ENCODE results near the gene CLEC1B.

DNA sequence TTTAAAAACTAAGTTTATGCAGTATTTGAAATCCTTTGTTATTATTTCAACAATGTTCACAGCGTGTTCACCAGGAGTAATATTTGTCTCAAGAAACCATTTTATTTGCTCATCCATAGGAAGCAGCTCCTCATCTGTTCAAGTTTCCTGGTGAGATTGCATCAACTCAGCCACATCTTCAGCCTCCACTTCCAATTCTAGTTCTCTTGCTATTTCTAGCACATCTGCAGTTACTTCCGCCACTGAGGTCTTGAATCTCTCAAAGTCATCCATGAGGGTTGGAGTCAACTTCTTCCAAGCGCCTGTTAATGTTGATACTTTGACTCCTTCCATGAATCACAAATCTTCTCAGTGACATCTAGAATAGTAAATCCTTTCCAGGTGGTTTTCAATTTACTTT, 49.6 kb upstream of the CLEC1B start:
- TF ChIP-seq, protein P1, sequence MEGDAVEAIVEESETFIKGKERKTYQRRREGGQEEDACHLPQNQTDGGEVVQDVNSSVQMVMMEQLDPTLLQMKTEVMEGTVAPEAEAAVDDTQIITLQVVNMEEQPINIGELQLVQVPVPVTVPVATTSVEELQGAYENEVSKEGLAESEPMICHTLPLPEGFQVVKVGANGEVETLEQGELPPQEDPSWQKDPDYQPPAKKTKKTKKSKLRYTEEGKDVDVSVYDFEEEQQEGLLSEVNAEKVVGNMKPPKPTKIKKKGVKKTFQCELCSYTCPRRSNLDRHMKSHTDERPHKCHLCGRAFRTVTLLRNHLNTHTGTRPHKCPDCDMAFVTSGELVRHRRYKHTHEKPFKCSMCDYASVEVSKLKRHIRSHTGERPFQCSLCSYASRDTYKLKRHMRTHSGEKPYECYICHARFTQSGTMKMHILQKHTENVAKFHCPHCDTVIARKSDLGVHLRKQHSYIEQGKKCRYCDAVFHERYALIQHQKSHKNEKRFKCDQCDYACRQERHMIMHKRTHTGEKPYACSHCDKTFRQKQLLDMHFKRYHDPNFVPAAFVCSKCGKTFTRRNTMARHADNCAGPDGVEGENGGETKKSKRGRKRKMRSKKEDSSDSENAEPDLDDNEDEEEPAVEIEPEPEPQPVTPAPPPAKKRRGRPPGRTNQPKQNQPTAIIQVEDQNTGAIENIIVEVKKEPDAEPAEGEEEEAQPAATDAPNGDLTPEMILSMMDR (IDR thresholded peaks at IDR 0.05; ENCODE audit: insufficient read depth, low read length), result no peak
- no peak for TF ChIP-seq GABPA (IDR thresholded peaks at IDR 0.05; ENCODE audit: low read depth)
- TF ChIP-seq POLR2AphosphoS5 (IDR thresholded peaks at IDR 0.05; ENCODE audit: low read depth), result no peak
- TF ChIP-seq, protein P2, sequence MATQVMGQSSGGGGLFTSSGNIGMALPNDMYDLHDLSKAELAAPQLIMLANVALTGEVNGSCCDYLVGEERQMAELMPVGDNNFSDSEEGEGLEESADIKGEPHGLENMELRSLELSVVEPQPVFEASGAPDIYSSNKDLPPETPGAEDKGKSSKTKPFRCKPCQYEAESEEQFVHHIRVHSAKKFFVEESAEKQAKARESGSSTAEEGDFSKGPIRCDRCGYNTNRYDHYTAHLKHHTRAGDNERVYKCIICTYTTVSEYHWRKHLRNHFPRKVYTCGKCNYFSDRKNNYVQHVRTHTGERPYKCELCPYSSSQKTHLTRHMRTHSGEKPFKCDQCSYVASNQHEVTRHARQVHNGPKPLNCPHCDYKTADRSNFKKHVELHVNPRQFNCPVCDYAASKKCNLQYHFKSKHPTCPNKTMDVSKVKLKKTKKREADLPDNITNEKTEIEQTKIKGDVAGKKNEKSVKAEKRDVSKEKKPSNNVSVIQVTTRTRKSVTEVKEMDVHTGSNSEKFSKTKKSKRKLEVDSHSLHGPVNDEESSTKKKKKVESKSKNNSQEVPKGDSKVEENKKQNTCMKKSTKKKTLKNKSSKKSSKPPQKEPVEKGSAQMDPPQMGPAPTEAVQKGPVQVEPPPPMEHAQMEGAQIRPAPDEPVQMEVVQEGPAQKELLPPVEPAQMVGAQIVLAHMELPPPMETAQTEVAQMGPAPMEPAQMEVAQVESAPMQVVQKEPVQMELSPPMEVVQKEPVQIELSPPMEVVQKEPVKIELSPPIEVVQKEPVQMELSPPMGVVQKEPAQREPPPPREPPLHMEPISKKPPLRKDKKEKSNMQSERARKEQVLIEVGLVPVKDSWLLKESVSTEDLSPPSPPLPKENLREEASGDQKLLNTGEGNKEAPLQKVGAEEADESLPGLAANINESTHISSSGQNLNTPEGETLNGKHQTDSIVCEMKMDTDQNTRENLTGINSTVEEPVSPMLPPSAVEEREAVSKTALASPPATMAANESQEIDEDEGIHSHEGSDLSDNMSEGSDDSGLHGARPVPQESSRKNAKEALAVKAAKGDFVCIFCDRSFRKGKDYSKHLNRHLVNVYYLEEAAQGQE (IDR thresholded peaks at IDR 0.05; ENCODE audit: insufficient replicate concordance, low read depth), result no peak

Data from HL-60 (cell line).